ENCODE data around the gene FHOD3.

FHOD3 gene

GRCh38 chr18:36322408-36322728, 24.9 kb downstream of the FHOD3 start:
- Histone ChIP-seq H3K27ac (ENCODE audit: extremely low read depth, low read depth, low read length) (no peak overlapping the region), H3K4me3 (ENCODE audit: low read depth, low read length) (no peak overlapping the region), H3K9me3 (ENCODE audit: control insufficient read depth, insufficient read depth, low read depth, low read length) (no peaks in the 10 kb centered on the region), H3K36me3 (ENCODE audit: control insufficient read depth in 2 of 2, insufficient read depth in 1 of 2, low read length in 2 of 2) (no peaks in the 10 kb centered on the region), H3K4me1 (ENCODE audit: control insufficient read depth, insufficient read depth, low read length) (no peaks in the 10 kb centered on the region)
- ChIA-PET CTCF (interaction anchor here (0.6 kb wide), 1 partner anchor 325 kb away, joined by 4 read pairs; no protein-coding TSS in a partner anchor), POLR2A (no interaction called here)
- TF ChIP-seq ZNF76 (tag by site-specific recombination; IDR thresholded peaks at IDR 0.05; ENCODE audit: borderline replicate concordance, low read depth) (no peak), AEBP2 (tag by site-specific recombination; IDR thresholded peaks at IDR 0.05; ENCODE audit: borderline replicate concordance) (no peak), BCL11A (tag by site-specific recombination; IDR thresholded peaks at IDR 0.05; ENCODE audit: low read depth) (no peak), ZNF140 (tag by site-specific recombination; IDR thresholded peaks at IDR 0.05) (no peak), ZNF610 (tag by site-specific recombination; IDR thresholded peaks at IDR 0.05; ENCODE audit: borderline replicate concordance) (no peak), PRDM4 (tag by site-specific recombination; IDR thresholded peaks at IDR 0.05) (no peak), ZNF266 (tag by site-specific recombination; IDR thresholded peaks at IDR 0.05; ENCODE audit: low read depth) (no peak), ZNF792 (tag by site-specific recombination; IDR thresholded peaks at IDR 0.05) (no peak), ZBTB1 (tag by site-specific recombination; IDR thresholded peaks at IDR 0.05) (no peak), ZNF768 (tag by site-specific recombination; IDR thresholded peaks at IDR 0.05) (no peak), ZNF555 (tag by site-specific recombination; conservative IDR thresholded peaks at IDR 0.05) (no peak)

- Histone ChIP-seq H3K27ac (ENCODE audit: extremely low read depth, low read depth, low read length) (no peak overlapping the region), H3K4me3 (ENCODE audit: low read depth, low read length) (no peak overlapping the region), H3K36me3 (ENCODE audit: control insufficient read depth in 2 of 2, insufficient read depth in 1 of 2, low read length in 2 of 2) (no peaks in the 10 kb centered on the region), H3K9me3 (ENCODE audit: control insufficient read depth, insufficient read depth, low read depth, low read length) (no peaks in the 10 kb centered on the region), H3K4me1 (ENCODE audit: control insufficient read depth, insufficient read depth, low read length) (no peaks in the 10 kb centered on the region)
- ChIA-PET CTCF (interaction anchor here (0.6 kb wide), 1 partner anchor 326 kb away, joined by 4 read pairs; no protein-coding TSS in a partner anchor), POLR2A (no interaction called here)
- TF ChIP-seq ZNF274 (IDR thresholded peaks at IDR 0.05; ENCODE audit: low read length) (no peak), ZNF274 (tag by site-specific recombination; IDR thresholded peaks at IDR 0.05; ENCODE audit: borderline replicate concordance) (no peak), ZNF549 (tag by site-specific recombination; IDR thresholded peaks at IDR 0.05) (no peak), IKZF3 (tag by site-specific recombination; IDR thresholded peaks at IDR 0.05) (no peak), ZNF501 (tag by site-specific recombination; IDR thresholded peaks at IDR 0.05) (no peak), ZNF433 (tag by site-specific recombination; IDR thresholded peaks at IDR 0.05; ENCODE audit: low read depth) (no peak), FEZF1 (tag by site-specific recombination; IDR thresholded peaks at IDR 0.05) (no peak), MZF1 (tag by site-specific recombination; IDR thresholded peaks at IDR 0.05; ENCODE audit: borderline replicate concordance) (no peak)
Measured at GRCh38 chr18:36322734-36323133, 25.2 kb downstream of the FHOD3 start.

- Histone ChIP-seq H3K36me3 (ENCODE audit: control insufficient read depth in 2 of 2, insufficient read depth in 1 of 2, low read length in 2 of 2) (no peaks in the 10 kb centered on the region), H3K4me3 (ENCODE audit: low read depth, low read length) (no peak overlapping the region), H3K9me3 (ENCODE audit: control insufficient read depth, insufficient read depth, low read depth, low read length) (no peaks in the 10 kb centered on the region), H3K4me1 (ENCODE audit: control insufficient read depth, insufficient read depth, low read length) (no peaks in the 10 kb centered on the region), H3K27ac (ENCODE audit: extremely low read depth, low read depth, low read length) (no peak overlapping the region)
- ChIA-PET POLR2A (no interaction called here), CTCF (interaction anchor here (0.6 kb wide), 1 partner anchor 922 kb away, joined by 3 read pairs; no protein-coding TSS in a partner anchor)
- no peak for TF ChIP-seq ZNF19 (tag by site-specific recombination; IDR thresholded peaks at IDR 0.05; ENCODE audit: low read depth)
- TF ChIP-seq SP7 (tag by site-specific recombination; IDR thresholded peaks at IDR 0.05) = no peak
- no peak for TF ChIP-seq ZNF26 (tag by site-specific recombination; IDR thresholded peaks at IDR 0.05)
- TF ChIP-seq HOXD13 (CRISPR knock-in tag; IDR thresholded peaks at IDR 0.05; ENCODE audit: borderline replicate concordance) = no peak
- TF ChIP-seq ZNF530 (tag by site-specific recombination; IDR thresholded peaks at IDR 0.05; ENCODE audit: low read depth) = no peak
- no peak for TF ChIP-seq ZNF148 (tag by site-specific recombination; IDR thresholded peaks at IDR 0.05; ENCODE audit: borderline replicate concordance)
- no peak for TF ChIP-seq ZNF768 (tag by site-specific recombination; IDR thresholded peaks at IDR 0.05)
Measured at GRCh38 chr18:36323421-36323820, 25.9 kb downstream of the FHOD3 start.
